ENCODE measurements around the gene TSHZ2.
"Not testable (repeated sequence)": the region's sequence is repeated elsewhere in the genome, so short reads cannot be mapped to it uniquely, and the experiment has no call there.

TSHZ2 gene

GRCh38 chr20:53515749-53516148, 543.6 kb downstream of the TSHZ2 start:
- no peak for DNase-seq (ENCODE audit: low read depth)
- H3K4me3 ChIP-seq (ENCODE audit: low read length): no peak overlapping the region
- no peak for TF ChIP-seq CTCF (conservative IDR thresholded peaks at IDR 0.05; ENCODE audit: low read length)

GRCh38 chr20:53517146-53517545, 545.0 kb downstream of the TSHZ2 start:
- no peak for TF ChIP-seq CTCF (conservative IDR thresholded peaks at IDR 0.05; ENCODE audit: low read length)
- DNase-seq (ENCODE audit: low read depth): no peak
- no peak overlapping the region for H3K4me3 ChIP-seq (ENCODE audit: low read length)

GRCh38 chr20:53521421-53521820, 549.3 kb downstream of the TSHZ2 start:
- DNase-seq (ENCODE audit: low read depth): peak; percentile 48
- H3K4me3 ChIP-seq (ENCODE audit: low read length): not testable (repeated sequence)

GRCh38 chr20:53522026-53522425, 549.9 kb downstream of the TSHZ2 start:
- no peak for DNase-seq (ENCODE audit: low read depth)
- TF ChIP-seq CTCF (conservative IDR thresholded peaks at IDR 0.05; ENCODE audit: low read length): no peak
- no peak overlapping the region for H3K4me3 ChIP-seq (ENCODE audit: low read length)

- H3K4me3 ChIP-seq (ENCODE audit: low read length): no peak overlapping the region
- DNase-seq (ENCODE audit: low read depth): no peak
- TF ChIP-seq CTCF (conservative IDR thresholded peaks at IDR 0.05; ENCODE audit: low read length): no peak
These were observed 550.5 kb downstream of the TSHZ2 start for GRCh38 chr20:53522696-53523095.

GRCh38 chr20:53523615-53524014, 551.5 kb downstream of the TSHZ2 start:
- not testable (repeated sequence) for DNase-seq (ENCODE audit: low read depth); H3K4me3 ChIP-seq (ENCODE audit: low read length)

- no peak for DNase-seq (ENCODE audit: low read depth)
- TF ChIP-seq CTCF (conservative IDR thresholded peaks at IDR 0.05; ENCODE audit: low read length): no peak
- H3K4me3 ChIP-seq (ENCODE audit: low read length): no peak overlapping the region
These were observed 552.6 kb downstream of the TSHZ2 start for GRCh38 chr20:53524589-53525312.

- DNase-seq (ENCODE audit: low read depth): no peak
- TF ChIP-seq CTCF (conservative IDR thresholded peaks at IDR 0.05; ENCODE audit: low read length): no peak
- no peak overlapping the region for H3K4me3 ChIP-seq (ENCODE audit: low read length)
These were observed 555.0 kb downstream of the TSHZ2 start for GRCh38 chr20:53527196-53527595.
